OCI-LY7 (cell line): ENCODE measurements around the gene NAGS.

ENCODE experiments used
- CTCF ChIP-seq: fragments of 200-600 bp; sonication (generic); conservative IDR thresholded peaks from 2 replicates; pipeline ENCODE4 v1.5.1; 2014; ENCODE audit warnings: mild to moderate bottlenecking, antibody characterized with exemption, low read length, moderate library complexity, mixed read lengths
- EZH2phosphoT487 ChIP-seq: fragments of 200-600 bp; sonication (generic); IDR thresholded peaks from 2 replicates; pipeline ENCODE4 v1.6.1; 2018; ENCODE audit warnings: low read depth, borderline replicate concordance, mild to moderate bottlenecking, mixed run types, antibody characterized with exemption, low read length, moderate library complexity, mixed read lengths

- TF ChIP-seq CTCF (no peak), EZH2phosphoT487 (no peak)
Measured at GRCh38 chr17:44004077-44004760, at the start of gene NAGS.
